Astrocyte of the cerebellum (primary cell): ENCODE results near the gene GRIN2D.

Experiments
- DNase-seq: peaks from one replicate; pipeline ENCODE4 v3.0.0-alpha.2; 2011; ENCODE audit warnings: low read depth
- H3K4me3 ChIP-seq: 2 replicates; pipeline ENCODE4 v1.5.1; 2011; ENCODE audit warnings: mild to moderate bottlenecking, low read depth, low read length, moderate library complexity
- in situ Hi-C: cut with HindIII; loops from 2 replicates; pipeline ENCODE4 v1.10.0; 2017; ENCODE audit warnings: low sequenced_read_pairs
- TF ChIP-seq, protein P1 (sequence below): IDR thresholded peaks from 2 replicates; pipeline ENCODE4 v1.5.1; 2012; ENCODE audit warnings: low read length, low read depth, moderate library complexity, mild to moderate bottlenecking; ENCODE audit errors: missing control alignments

GRIN2D gene

GRCh38 chr19:48362716-48363499 is 30.6 kb upstream of the GRIN2D start:
- H3K4me3 ChIP-seq, result peak overlapping the region; percentile 61
- in situ Hi-C loops, result no loop called here
- peak; percentile 87 for DNase-seq
- TF ChIP-seq, protein P1, sequence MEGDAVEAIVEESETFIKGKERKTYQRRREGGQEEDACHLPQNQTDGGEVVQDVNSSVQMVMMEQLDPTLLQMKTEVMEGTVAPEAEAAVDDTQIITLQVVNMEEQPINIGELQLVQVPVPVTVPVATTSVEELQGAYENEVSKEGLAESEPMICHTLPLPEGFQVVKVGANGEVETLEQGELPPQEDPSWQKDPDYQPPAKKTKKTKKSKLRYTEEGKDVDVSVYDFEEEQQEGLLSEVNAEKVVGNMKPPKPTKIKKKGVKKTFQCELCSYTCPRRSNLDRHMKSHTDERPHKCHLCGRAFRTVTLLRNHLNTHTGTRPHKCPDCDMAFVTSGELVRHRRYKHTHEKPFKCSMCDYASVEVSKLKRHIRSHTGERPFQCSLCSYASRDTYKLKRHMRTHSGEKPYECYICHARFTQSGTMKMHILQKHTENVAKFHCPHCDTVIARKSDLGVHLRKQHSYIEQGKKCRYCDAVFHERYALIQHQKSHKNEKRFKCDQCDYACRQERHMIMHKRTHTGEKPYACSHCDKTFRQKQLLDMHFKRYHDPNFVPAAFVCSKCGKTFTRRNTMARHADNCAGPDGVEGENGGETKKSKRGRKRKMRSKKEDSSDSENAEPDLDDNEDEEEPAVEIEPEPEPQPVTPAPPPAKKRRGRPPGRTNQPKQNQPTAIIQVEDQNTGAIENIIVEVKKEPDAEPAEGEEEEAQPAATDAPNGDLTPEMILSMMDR, result no peak

DNA sequence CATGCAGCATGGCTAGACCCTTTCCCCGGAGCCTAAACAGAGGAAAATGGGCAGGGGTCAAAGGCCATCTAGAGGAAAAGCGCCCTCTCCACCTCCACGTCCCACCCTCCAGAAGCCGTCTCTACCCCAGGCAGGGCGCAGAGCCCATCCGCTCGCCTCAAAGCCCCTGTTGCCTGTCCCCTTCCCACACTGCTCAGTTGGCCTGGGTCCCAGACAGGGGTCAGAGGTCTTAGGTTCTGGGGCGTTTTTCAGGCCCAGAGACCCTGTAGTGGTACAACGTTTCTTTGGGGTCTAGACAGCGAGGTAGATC is 30.0 kb upstream of the GRIN2D start:
- H3K4me3 ChIP-seq, result peak overlapping the region; percentile 61
- TF ChIP-seq, protein P1, result no peak
- in situ Hi-C loops, result no loop called here
- DNase-seq, result no peak

GRCh38 chr19:48363810-48364597 is 29.5 kb upstream of the GRIN2D start, which contains the start of the genes SYNGR4 and TMEM143:
Gene SYNGR4, plus strand, starts transcription at chr19:48364367. Its CDS starts 1,476 bp downstream, at chr19:48365843.
Gene TMEM143, minus strand, starts transcription at chr19:48363940. Its CDS starts 20 bp downstream, at chr19:48363920.
- TF ChIP-seq, protein P1, result no peak
- H3K4me3 ChIP-seq, result peak within 1 kb of the TSS; percentile 61
- in situ Hi-C loops, result no loop called here
- peak; percentile 98 for DNase-seq

DNA sequence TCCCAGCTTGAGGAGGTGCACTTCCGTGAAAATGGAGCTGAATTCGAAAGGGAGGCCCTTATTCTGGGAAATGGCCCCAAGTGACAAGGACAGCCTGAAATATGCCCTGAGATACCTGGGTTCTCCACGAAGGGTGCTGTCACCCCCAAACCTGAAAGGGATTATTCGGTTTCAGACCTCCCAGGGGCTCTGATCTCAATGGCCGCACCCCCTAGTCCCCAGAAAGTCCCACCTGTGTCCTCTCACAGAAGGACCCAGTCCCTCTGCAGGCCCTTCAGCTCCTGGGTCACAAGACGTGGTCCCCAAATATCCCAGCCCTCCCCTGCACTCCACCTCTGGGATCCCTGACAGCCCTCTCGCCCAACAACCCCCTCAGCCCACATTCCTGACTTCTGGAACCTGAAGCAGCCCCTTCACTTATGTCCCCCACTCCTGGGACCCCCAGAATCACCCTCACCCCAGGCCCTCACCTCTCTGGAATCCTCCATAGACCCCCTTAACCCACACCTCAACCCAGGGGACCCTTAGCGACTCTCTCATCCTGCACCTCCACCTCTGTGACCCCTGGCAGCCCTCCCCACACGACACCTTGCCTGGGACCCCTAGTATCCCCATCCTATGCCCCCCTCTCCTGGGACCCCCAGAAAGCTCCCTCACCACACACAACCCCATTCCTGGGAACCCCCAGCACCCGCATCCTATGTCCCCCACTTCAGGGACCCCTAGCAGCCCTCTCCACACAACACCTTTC is 28.7 kb upstream of the GRIN2D start:
- TF ChIP-seq, protein P1, result no peak
- no peak for DNase-seq
- H3K4me3 ChIP-seq, result peak overlapping the region; percentile 61
- in situ Hi-C loops, result no loop called here

GRCh38 chr19:48365602-48366001 is 27.9 kb upstream of the GRIN2D start:
- no peak for DNase-seq
- in situ Hi-C loops, result no loop called here
- TF ChIP-seq, protein P1, result no peak
- no peak overlapping the region for H3K4me3 ChIP-seq

DNA sequence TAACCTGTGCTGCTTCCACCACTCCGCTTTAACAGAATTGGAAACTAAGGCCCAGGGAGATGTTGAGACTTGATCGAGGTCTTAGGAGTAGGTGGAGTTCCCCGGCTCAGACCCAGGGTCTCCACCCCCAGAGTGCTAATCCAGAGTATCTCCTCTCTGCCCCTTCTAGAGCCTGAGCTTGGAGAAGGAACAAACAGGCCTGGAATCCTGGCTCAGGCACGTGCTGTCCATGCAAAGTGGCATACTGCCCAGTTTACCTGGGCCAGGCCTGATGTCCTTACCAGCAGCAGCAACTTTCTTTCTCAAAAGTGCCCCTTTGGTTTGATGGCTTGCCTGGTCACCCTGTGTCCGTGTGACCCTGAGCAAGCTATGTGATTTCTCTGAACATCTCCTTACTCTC is 25.6 kb upstream of the GRIN2D start:
- H3K4me3 ChIP-seq, result no peak overlapping the region
- DNase-seq, result no peak
- in situ Hi-C loops, result no loop called here
- TF ChIP-seq, protein P1, result no peak
